Fibroblast of mammary gland (primary cell): ENCODE results near the gene ARRB2.

Experiments
- DNase-seq: peaks from one replicate; pipeline ENCODE4 v3.0.0-alpha.2; 2010; ENCODE audit warnings: low read depth
- H3K4me3 ChIP-seq: 2 replicates; pipeline ENCODE4 v1.5.1; 2011; ENCODE audit warnings: low read depth, mild to moderate bottlenecking, low read length, moderate library complexity; ENCODE audit not compliant: control insufficient read depth
- CTCF ChIP-seq: conservative IDR thresholded peaks from 2 replicates; pipeline ENCODE4 v1.5.1; 2011; ENCODE audit warnings: low read depth, low read length, inconsistent platforms; ENCODE audit not compliant: control insufficient read depth, insufficient read depth

The ARRB2 gene

GRCh38 chr17:4768298-4768697 lies 57.9 kb downstream of the ARRB2 start:
- no peak for TF ChIP-seq CTCF
- H3K4me3 ChIP-seq: no peak overlapping the region
- DNase-seq: no peak

- H3K4me3 ChIP-seq: no peak overlapping the region
- TF ChIP-seq CTCF: no peak
- peak; percentile 37 for DNase-seq
Observed at GRCh38 chr17:4769628-4770027, 59.2 kb downstream of the ARRB2 start.
